DMS53 treated with DMSO at 0.1 percent for 48 hours (cell line): ENCODE results near the gene CFAP119.
A peak's percentile ranks its signal among the peaks of the same experiment; 100 is the strongest.
"Not testable (repeated sequence)": the region's sequence is repeated elsewhere in the genome, so short reads cannot be mapped to it uniquely, and the experiment has no call there.

Source experiments
- DNase-seq: peaks from one replicate; lab custom pipeline; 2025; ENCODE audit not compliant: unreplicated experiment; lab: John Stamatoyannopoulos, UW

The CFAP119 gene

DNA sequence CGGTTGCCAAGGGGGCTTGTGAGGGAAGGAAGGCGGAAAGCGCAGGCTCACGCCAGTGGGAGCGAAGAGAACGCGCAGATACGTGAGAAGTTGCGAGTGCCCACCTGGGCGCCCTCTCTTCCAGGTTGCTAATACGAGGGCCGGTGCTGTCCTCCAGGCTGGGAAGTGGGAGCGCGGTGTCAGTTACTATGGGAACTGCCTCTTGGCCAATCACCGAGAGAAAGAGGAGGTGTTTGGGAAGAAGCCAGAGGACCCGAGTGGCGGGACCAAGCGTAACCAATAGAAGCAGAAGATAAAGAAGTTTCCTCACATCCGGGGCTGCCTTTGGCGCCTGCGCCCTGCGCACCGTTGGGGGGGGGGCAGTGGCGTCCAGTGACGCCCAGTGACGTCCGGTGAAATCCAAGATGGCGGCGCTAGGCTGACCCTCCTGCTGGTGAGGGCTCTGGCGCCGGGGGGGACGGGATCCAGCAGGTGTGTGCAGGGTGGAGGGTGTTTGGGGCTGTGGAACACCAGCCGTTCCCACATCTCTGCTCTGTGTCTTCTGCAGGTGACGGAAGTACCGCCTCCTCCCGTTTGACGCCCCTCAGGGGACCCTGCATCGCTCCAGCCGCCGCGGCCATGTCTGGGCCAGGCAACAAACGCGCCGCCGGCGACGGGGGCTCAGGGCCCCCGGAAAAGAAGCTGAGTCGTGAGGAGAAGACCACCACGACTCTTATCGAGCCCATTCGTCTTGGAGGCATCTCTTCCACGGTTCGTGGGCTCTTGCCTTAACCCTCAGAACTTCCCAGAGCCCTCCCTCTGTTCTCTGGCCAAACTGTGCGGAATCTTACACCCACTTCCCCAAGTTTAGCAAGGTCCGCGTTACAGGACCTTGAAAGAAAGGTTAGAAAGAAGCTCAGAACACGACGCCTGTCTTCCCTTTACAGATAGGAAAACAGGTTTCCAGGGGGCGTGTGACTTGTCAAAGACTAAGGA, at the start of gene CFAP119, which contains the start of gene RNF40:
Gene CFAP119, minus strand, starts transcription at position 135 of the 975 bp plus-strand sequence. CDS start 314 bp downstream, outside the sequence.
Gene RNF40, plus strand, starts transcription at position 395 of the 975 bp plus-strand sequence. Its CDS starts 224 bp downstream, at position 619.
- DNase-seq = peak; percentile 88

DNA sequence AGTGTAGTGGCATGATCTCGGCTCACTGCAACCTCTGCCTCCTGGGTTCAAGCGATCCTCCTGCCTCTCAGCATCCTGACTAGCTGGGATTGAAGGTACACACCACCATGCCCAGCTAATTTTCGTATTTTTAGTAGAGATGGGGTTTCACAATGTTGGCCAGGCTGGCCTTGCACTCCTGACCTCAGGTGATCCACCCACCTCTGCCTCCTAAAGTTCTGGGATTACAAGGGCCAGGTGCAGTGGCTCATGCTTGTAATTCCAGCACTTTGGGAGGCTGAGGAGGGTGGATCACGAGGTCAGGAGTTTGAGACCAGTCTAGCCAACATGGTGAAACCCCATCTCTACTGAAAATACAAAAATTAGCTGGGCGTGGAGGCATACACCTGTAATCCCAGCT, 47.8 kb upstream of the CFAP119 start:
- DNase-seq = not testable (repeated sequence)

DNA sequence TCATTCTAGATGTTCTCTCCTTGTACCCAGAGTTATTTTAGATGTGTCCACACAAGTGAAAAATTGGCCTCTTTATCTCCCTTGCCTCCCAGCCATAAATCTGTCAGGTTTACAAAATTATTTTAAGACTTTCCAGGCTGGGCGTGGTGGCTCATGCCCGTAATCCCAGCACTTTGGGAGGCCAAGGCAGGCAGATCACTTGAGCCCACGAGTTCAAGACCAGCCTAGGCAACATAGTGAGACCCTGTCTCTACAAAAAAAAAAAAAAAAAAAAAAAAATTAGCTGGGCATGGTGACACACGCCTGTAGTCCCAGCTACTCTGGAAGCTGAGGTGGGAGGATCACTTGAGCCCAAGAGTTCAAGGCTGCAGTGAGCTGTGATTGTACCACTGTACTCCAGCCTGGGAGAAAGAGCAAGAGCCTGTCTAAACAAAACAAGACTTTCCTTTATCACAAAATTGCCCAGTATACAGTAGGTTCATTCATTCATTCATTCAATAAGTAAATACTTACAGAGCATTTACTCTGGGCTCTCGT, 47.1 kb upstream of the CFAP119 start:
- not testable (repeated sequence) for DNase-seq

DNA sequence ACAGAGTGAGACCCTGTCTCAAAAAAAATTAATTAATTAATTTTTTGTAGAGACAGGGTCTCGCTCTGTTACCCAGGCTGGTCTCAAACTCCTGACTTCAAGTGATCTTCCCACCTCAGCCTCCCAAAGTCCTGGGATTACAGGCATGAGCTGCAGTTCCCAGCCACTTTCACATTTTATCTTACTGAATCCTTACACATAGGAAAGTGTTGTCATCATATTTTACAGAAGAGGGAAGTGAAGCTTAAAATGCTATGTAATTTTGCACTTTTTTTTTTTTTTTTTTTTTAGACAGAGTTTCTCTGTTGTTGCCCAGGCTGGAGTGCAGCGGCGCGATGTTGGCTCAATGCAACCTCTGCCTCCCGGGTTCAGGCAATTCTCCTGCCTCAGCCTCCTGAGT, 46.3 kb upstream of the CFAP119 start:
- no peak for DNase-seq

DNA sequence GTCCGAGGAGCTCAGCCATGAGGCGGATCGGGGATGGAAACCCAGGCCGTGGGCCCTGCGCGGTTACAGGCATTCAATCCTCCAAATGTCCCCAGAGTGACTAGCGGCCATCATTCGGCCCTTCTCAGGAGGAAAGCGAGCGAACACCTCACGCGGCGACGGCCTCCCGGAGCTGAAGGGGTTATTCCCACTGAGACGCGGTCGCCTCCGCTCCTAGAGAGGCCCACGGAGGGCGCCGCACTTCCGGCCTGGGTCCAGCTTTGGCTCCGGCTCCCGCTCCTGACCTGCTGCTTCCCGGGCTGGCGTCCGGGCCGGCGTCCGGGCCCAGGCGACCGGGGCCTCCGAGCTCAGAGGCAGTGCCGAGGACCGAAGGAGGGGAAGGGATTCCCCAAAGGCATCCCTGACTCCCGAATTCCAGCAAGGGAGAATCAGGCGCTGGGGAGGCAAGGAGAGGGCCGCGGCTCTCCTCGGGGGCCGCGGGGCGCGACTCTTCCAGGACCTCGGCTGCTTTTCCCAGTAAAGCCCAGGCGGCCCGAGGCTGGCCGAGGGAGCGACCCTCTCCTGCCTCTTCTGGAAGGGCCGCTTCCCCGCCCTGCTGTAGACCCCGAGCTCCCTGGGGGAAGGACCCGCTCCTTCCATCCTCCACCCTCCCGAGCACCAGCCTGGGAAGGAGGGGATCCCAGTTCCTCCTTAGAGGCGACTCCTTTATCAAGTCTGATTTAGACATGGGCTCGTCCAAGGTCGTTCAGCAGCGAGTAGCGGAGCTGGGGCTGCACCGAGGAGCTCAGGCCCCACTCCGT, 43.7 kb upstream of the CFAP119 start:
- DNase-seq = peak; percentile 59

DNA sequence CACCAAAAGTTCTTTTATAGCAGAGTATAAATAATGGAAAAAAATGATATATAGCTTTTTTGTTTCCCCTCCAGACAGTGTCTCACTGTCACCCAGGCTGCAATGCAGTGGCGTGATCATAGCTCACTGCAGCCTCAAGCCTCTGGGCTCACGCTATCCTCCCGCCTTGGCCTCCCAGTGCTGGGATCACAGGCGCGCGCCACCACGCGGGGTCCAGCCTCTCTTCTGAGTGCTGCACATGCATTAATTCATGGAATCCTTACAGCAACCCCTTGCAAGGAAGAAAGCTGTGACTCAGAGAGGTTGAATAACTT, 43.2 kb upstream of the CFAP119 start:
- no peak for DNase-seq

DNA sequence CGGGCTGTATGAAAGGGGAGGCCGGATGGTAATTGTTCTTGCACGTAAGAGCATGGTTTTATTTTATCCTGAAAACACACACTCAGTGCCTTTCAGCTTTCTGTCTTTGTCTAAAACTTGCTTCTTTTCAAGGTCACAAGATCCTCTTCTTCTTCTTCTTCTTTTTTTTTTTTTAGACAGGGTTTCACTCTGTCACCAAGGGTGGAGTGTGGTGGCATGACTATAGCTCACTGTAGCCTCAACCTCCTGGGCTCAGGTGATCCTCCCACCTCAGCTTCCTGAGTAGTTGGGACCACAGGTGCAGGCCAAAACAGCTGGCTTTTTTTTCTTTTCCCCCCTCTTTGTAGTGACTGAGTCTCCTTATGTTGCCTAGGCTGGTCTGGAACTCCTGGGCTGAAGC, 41.1 kb upstream of the CFAP119 start:
- no peak for DNase-seq

DNA sequence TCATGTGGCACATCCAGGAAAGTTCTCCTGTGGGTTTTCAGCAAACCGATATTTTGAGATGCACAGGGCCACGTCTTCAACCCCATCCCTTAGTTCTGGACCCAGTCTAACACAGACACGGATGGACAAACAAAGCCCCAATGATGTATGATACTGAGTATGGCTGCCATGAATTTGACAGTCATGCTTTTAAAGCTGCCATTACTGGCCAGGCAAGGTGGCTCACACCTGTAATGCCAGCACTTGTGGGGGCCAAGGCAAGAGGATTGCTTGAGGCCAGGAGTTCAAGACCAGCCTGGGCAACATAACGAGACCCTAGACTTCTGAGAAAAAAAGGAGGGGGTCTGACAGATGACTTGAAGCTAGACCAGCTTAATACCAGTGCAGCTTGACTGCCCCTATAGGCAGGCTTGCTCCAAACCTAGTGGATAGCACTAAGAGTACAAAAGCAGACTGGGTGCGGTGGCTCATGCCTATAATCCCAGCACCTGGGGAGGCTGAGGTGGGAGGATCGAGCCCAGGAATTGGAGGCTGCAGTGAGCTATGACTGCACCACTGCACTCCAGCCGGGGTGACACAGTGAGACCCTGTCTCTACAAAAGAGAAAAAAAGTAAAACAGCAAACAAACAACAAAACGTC, 35.9 kb upstream of the CFAP119 start:
- DNase-seq = no peak

DNA sequence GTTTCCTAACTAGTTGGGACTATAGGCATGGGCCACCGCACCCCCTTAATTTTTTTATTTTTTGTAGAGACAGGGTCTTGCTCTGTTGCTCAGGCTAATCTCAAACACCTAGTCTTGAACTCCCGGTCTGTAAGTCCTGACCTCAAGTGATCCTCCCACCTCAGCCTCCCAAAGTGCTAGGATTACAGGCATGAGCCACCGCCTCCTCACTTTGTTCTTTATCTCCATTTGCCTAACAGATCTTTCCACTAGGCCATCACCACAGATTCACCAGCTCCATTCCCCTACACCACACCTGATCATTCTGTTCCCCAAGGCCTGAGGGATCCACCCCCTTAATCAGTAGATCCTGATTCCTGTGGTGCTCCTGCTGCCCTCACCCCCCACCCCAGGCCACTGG, 32.8 kb upstream of the CFAP119 start:
- DNase-seq = no peak

DNA sequence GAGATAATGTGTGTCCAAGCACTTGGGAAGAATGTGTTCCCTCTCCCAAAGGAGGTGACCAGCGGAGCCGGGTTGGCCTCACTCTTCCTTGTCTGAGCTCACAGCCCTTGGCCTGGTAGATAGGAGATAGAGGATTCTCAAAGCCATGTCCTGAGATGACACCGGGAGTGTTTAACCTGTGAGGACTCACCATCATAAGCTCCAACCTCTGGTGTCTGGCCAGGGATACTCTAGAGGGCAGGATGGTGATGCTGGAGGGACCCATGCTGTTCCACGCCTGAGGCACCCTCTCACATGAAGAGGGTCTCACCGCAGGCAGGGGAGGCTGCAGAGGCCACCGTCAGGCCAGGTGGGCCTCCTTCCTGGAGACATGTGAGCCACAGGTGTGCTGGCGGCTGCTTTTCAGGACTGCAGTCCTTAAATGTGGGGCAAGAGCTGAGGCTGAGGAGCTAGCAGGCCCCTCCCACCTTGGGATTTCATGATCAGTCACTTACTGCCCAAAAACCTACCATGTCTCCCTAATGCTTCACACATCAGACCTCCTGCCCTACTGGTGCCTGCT, 31.7 kb upstream of the CFAP119 start:
- DNase-seq = no peak

DNA sequence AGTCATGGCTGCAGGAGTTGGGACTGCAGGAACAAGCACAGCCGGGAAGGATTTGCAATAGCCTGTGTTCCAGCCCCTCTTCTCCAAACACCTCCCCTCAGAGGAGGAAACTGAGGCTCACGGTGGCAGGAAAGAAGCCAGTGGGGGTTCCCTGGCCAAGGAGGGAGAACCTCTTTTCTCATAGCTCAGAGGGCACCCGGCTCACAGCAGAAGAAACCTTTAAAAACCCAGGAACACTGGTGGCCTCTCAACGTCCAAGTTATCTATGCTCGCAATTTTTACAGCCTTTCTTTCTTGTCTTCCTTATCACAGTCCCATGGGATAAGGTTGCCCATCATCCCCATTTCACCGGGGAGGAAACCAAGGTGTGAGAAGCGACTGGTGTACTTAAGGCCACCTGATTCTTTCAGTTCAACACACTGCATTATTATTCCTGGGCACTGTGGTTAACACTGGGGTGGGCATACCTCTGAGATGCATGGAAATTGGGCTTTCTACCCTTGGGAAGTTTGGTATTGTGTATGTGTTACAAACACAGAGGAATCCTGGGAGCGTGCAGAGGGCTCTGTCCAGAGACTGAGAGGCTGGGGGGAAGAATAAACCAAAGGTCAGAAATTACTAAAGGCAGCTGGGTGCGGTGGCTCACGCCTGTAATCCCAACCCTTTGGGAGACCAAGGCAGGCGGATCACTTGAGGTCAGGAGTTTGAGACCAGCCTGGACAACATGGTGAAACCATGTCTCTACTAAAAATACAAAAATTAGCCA, 25.9 kb upstream of the CFAP119 start:
- DNase-seq = no peak

DNA sequence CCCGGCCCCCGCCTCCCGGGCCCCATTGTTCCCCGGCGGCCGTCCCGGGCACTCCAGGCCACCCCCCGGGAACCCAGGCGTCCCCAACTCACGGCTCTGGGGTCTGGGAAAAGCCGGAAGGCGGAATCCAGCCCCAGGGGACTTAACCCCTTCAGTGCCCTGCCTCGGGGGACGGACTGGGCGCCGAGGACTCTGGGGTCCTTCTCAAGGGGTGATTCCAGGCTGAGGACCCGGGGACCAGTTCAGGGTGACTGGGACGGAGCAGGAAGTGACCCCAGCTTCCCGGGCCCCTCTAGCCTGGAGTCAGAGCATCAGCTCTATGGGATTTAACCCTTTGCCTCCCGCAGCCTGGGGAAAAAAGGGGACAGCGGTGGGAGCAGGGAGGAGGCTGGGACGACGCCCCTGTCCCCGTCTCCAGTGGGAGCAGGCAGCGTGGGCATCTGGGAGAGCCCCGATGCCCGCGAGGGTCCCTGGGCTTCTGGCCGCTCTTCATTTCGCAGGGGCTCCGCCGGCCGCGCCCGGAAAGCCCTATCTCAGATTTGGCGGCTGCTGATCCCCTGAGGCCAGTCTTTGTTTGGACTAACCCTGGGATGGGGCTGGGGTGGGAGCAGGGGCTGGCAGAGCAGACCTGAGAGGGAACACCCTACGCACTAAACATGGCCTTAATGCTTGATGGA, 25.2 kb upstream of the CFAP119 start, which contains the start of gene ZNF629:
Gene ZNF629, minus strand, starts transcription at position 270 of the 677 bp plus-strand sequence. CDS start 2,723 bp downstream, outside the sequence.
- DNase-seq = no peak

DNA sequence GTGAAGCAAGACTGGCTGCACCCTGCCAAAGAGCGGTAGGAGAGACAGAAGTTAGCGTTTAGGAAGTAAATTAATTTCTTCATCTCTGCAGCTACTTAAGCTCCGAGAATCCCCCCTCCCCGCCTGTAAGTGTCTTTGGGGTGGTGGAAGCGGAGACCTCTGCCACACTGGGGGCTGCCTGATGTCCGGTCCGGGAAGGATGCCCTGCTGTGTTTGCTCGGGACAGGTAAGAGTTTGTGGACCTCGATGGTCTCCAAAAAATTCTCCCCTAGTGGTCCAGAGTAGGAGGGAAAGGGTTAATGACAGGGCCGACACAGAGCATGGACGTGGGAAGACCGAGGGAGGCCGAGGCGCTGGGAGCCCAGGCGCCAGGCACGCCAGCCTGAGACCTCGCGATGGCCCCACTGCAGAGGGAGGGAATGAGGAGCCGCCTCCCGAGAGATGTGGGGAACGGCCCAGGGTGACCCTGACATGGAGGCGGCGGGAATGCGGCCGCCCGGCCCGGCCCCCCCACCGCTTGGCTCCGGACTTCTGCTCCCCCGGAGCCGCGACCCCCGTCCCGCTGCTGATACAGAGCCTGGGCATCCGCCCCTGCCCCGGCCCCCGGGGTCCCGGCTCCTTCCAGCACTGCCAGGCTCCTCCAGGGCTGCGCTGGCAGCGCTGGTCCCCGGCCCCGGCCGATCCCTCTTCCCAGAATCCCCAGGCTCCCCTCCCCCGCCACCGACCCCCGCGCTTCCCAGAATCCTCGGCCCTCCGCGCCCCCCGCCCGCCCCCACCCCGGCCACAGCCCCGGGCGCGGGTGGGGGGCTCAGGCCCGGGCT, 24.5 kb upstream of the CFAP119 start:
- no peak for DNase-seq

DNA sequence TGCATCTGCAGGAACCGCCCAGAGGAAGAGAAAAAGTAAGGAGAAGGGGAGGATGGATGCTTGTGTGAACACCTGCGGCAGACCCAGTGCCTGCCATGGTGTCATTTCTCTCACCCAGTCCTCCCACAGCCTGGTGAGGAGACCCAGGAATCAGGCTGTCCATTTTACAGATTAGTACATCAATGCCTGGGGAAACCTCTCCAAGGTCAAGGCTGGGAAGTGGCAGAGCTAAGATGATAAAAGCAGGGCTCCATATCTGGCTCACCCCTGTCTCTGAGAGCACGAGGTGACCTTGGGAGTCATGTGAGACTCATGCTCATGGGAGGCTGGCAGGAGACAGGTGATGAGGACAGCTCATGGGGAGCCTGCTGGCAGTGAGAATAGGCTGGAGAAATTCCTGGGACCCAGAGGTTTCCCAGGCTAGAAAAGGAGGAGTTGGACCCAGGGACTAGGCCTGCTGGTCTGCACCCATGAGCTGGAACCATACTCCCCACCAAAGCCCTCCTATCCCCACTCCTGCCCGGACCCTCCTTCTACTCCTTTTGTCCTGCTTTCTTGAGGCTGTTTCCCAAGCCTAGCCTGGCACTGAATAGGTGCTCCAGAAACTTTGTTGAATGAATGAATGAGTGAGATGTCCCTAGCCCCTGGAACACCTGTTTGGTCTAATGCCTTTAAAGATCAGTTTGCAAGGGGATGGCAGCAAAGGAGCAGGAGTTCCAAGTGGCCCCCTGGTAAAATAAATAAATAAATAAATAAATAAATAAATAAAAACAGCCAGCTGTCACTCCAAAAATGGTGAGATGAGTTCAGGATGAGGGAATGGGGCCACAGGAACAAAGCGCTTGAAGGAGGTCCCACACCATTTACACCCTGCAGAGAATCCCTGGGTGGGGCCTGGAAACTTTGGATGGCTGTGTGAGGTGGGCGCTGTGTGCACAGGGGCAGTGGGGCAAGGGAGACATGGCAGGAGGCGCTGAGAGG, 23.6 kb upstream of the CFAP119 start:
- DNase-seq = no peak

DNA sequence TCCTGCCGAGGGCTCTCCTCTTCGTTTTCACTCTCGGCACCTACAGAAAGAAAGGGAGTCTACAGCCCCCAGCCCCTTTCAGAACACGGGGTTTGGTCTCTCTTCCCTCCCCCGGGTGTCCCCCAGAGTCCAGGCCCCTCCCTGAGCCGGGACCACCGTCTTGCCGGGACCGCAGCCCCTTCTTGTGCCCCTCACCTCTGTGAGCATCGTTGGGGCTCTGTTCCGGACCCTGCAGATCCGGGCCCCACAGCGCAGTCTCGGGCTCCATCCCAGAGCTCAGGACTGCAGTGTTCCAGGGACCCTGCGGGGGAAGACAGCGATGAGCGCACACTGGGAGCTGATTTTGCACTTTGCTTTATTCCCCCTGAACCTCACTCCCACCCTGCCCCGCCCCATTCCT, 22.4 kb upstream of the CFAP119 start:
- DNase-seq = no peak

DNA sequence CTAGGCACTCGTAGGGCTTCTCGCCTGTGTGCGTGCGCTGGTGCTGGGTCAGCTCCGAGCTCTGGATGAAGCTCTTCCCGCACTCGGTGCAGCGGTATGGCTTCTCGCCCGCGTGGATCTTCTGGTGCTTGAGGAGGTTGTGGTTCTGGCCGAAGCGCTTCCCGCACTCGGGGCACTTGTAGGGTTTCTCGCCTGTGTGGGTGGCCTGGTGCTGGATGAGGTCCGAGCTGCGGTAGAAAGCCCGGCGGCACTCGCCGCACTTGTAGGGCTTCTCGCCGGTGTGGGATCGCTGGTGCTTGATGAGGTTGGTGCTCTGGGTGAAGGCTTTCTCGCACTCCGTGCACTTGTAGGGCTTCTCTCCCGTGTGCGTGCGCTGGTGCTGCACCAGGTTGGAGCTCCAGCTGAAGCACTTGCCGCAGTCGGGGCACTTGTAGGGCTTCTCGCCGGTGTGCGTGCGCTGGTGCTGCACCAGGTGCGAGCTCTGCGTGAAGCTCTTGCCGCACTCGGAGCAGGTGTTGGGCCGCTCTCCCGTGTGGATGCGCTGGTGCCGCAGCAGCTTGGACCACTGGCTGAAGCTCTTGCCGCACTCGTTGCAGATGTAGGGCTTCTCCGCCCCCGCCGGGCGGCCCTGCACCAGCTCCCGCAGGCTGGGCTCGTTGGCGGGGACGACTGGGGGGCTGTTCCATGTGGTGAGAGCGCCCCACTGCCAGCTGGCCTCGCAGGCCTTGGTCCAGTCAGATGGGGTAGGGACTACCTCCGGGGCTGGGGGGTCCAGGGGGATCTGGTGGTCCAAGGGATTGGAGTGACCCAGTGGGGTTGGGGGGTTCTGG, 21.6 kb upstream of the CFAP119 start:
- no peak for DNase-seq
